NCI-H1930 (cell line): ENCODE measurements around the gene SHC1.

Source experiments
- DNase-seq, 2 experiments: peaks; one replicate each; lab custom pipeline; 2025; lab: John Stamatoyannopoulos, UW

Gene SHC1

DNA sequence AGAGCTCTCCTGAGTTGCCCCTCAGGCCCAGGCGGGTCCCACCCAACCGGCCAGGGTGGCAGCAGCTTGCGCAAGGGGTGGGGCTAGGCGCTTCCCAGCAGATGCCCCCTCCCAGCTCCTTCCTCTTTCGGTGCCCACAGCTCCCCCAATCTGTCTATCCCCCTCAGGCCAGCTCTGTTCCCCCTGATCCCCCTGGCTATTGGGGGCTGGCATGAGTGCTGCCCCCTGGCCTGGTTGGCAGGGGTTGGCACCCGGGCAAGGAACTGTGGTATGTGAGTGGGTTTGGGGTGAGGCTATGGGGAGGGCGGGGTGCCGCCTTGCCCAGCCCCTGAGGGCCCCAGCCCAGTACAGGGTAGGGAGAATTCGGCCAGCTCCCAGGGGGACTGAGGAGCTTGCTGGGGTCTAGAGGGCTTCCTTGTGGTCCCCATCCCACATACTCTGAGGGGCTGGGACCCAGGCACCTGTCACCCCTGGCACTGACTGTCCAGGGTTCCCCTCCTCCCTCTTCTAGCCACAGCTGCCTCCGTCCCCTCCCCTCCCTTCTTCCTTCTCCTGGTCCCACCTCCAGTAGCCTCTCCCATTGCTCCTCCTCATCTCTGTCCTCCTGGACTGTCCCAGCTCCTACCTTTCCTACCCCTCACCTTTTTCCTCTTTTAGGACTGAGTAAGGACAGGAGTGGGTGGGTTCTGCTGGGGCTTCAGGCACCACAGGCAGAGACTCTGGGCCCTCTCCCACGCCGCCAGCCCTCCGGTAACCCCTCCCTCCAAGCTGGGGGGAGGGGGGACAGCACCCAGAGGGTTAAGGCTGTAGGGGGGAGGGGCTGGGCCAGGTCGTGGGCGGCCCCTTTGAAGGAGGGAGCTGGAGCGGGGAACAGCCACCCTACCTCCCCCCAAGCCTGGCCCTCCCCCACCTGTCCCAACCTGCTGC is 37.7 kb upstream of the SHC1 start:
- DNase-seq: no peak

DNA sequence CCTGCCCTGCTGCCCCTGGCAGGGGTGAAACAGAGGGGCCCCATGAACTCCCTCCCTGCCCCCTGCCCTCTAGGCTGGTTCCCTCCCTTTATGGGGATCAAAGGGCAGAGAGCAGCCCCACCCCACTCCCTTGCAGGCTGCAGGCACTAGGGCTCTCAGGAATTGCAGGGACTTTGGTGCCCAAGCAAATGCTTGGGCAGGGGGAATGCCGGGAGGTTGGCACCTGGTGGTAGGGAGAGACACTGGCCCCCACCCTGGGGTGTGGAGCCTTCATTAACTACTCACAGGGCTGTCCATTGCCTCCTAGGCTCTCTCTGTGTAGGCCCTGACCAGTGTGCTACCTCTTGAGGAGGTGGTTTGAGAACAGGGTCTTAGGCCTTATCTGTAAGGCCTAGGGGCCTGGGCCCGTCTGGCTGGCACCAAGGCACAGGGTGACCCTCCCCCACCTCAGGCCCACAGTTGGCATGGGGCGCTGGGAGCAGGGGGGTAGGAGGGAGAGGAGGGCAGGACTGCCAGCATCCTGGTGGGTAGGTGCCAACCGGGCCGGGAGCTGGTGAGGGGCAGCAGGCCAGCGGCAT is 36.8 kb upstream of the SHC1 start:
- DNase-seq: no peak

- DNase-seq: no peak
These were observed 36.1 kb upstream of the SHC1 start for GRCh38 chr1:155006601-155007101.

DNA sequence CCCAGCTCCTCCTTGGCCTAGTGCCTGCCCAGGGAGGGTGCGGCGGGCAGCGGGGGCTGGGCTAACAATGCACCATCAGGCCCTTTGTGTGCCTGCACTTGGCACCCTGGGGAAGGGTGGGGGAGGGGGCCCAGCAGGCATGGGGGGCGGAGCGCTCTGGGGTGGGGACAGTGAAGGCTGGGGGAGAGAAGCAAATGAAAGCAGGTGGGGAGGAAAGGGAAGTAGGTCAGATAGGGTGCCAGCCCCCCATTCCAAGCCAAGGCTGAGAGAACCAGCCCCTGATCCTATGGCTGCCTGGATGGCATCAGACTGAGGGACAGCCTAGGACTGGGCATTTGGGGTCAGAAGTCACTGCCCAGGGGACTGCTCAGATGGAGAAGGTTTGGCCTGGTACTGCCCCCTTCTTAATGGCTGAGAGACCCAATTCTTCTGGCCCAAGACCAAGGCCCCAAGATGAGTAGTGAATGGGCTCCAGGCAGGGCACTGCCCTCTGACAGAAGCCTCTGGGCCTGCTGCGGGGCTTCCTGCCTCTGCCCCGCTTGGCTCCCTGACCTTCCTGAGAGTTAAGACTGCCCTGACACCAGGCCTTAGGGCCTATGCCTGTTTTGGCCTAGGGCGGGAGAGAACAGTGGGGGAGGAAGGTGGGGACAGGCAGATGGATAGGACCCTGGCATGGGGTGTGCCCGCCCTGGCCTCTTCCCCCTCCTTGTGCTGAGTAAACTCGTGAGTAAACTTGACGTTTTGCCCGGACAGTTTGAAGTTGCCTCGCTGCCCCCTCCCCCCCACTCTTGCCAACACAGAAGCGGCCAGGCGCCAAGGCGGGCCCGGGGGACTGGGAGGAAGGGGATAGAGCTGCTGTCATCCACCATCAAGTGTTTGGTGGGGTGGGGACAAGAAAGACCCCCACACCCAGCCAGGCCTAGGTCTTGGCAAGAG is 34.8 kb upstream of the SHC1 start:
- DNase-seq: no peak

DNA sequence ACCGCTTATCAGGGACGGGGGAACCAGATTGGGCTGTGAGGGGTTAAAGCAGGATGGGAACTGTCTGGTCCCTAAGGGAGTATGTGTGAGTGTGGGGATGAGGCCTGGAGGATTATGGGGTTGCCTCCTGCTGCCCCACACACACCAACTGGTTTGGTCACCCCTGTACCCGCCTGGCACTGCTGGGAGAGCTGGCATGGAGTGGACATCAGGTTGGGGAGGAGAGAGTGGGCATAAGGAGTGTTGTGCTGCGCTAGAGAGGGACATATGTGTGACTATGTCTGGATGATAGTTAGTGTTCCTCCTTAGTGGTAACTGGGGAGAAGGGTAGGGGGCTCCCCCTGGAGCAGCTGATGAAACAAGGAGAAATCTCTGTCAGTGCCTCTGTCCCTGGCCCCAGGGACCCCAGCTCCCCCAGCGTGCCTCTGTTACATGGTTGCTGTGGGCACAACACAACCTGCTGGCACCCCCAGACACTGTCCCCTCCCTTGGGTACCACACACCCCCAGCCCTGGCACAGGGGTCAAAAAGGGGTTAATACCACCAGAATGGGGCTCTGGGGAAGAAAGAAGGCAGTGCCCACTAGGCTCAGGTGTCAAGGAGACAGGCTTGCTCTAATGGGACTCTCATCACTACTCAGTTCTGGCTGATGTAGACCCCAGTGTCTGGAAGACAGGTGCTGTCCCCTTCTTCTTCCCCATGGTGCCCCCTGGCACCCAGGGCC is 34.0 kb upstream of the SHC1 start:
- peak in 1 of 2 experiments; percentile 31 for DNase-seq

DNA sequence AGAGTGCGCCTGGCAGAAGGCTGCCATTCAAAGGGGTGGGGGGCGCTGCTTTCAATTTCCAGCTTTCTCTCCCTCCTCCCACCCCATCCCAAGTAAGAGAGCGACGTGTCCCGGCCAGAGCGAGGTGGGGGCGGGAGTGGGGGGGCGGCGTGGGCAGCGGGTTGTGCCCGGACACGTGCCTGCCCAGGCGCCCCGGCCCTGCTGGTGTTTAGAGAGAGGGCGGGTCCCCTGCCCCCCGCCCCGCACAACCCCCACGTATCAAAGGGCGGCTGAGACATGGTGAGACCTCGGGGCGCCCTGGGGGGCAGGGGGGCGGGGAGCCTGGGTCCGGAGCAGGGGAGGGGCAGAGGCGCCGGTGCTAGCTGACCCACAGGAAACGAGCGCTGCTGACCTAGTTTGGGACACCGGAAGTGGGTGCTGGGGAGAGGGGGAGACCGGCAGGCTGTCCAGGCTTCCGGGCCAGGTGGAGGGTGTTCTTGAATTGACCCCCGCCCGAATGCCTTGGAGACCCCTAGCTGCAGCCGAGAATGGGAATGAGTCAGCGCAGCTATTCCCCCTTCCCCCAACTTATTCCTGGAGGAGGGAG is 33.3 kb upstream of the SHC1 start:
- no peak for DNase-seq

GRCh38 chr1:155003227-155003765 is 32.7 kb upstream of the SHC1 start:
- DNase-seq: no peak

- DNase-seq: no peak
These were observed 32.1 kb upstream of the SHC1 start, which contains the start of gene ZBTB7B for GRCh38 chr1:155002464-155003226. Gene ZBTB7B, plus strand, starts transcription at chr1:155002802. Its CDS starts 11,859 bp downstream, at chr1:155014661.

DNA sequence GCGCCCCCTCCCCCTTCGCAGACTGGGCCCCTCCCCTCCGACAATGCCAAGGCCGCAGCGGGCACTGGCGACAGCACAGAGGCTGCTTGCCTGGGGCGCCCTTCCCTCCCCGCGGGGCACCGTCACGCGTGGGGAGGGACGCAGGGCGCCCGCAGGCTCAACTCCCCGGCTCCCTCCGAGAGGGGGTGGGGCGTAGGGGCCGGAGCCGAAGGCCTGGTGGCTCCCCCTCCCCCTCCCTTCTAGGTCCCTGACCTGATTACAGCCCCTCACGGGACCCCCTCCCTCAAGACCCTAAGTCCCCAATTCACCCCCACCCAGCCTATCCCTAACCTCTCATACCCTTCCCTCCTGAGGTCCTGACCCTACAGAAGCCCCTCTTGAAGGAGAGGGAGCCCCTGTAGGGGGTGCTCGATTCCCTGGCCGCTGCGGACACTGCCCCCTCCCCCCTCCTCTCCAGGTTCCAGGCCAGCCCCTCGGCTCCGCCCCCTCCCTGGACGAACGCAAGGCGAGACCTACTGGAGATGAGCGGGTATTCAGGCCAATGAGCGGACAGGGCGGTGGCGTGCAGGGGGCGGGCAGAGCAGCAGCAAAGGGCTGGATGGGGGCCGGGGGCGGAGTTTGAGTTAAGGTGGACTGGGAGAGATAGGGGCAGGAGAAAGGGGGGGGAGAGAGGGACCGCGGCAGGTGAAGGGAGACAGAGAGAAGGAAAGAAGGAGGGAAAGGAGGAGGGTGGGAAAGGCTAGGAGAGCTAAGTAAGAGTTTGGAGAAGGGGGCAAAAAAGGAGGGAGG is 31.3 kb upstream of the SHC1 start:
- peak; percentile 98 for DNase-seq

- no peak for DNase-seq
These were observed 30.8 kb upstream of the SHC1 start for GRCh38 chr1:155001425-155001674.

DNA sequence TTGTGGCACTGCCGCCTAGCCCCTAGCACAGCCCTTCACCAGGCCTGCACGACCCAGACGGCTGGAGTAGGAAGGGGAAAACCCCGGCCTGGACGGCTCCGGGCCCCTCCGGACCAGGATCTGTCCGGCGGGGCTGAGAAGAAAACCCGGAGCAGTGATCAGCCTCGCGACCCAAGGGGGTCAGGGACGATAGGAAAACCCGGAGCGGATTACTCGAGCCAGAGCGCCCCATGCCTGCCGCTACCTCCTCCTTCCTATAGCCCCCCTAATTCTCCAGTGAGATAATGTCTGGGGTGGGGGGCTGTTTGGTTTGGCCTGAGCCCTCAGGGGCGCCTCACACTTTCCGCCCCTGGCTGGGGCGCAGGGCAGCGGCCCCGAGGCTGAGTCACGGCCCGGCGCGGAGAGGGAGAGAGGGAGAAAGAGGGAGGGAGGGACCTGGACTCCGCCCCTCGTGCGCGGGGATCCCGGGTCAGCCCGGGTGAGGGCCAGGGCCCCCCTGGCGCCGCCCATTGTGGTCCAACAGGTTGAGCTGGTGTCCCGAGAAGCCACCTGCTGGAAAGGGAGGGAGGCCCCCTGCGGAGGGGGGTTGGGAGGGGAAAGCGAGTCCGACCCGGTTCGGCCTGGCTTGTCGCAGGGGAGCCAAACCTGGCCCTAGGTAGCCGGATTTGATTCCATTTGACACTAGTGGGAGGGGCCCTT is 30.3 kb upstream of the SHC1 start:
- peak; percentile 83 to 89 for DNase-seq

GRCh38 chr1:155000411-155000725 is 29.8 kb upstream of the SHC1 start:
- no peak for DNase-seq

GRCh38 chr1:154999571-155000410 is 29.2 kb upstream of the SHC1 start:
- peak; percentile 60 to 71 for DNase-seq

DNA sequence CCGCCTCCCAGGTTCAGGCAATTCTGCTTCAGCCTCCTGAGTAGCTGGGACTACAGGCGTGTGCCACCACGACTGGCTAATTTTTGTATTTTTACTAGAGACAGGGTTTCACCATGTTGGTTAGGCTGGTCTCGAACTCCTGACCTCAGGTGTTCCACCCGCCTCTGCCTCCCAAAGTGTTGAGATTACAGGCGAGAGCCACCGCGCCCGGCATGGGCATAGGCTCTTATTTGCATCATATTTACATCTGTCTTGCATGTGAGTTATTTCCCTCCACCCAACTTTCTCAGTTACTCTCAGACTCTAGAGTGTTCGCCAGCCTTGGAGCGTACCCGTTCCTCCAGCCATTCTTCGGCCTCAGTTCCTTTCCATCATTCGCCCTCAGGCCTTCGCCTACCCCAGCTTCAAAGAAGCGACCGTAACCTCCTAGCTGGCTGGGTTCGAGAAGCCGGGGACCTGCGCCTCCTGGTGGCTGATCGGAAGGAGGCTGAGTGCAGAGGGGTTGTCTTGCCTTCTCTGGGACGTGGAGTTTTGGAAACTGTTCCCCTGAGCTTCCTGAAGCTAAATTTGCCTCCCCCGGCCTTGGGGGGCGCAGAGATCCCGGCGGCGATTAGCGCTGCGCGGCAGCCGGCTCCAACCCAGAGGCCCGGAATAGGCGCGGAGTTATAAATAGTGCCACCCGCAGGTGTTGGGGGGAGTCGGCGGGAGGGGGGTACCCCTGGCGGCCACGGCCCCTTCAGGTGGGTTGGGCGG is 28.4 kb upstream of the SHC1 start:
- DNase-seq: peak; percentile 60 to 74

DNA sequence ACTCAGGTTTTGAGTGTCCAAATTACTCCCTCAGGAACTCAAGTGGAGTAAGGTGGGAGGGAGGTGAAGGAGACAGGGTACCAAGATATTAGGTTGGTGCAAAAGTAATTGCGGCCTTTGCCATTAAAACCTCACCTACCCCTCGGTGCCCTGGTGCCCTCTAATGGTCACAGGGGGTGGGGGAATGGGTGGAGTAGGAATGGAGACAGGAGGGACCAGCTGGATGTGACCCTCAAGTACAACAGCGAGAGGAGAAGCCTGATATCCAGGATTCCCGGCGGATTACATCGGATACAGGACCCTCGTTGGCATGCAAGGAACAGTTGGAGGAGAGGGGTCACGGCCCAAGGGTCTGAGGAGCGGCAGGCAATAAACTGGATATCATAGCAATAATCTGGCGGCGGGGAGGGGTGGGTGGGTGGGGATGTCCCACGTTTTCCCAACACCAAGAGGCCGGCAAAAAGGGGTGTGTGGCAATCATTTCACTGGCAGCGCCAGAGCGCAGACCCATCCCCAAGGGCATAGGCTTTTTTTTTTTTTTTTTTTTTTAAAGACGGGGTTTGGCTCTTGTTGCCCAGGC is 27.7 kb upstream of the SHC1 start:
- DNase-seq: no peak

DNA sequence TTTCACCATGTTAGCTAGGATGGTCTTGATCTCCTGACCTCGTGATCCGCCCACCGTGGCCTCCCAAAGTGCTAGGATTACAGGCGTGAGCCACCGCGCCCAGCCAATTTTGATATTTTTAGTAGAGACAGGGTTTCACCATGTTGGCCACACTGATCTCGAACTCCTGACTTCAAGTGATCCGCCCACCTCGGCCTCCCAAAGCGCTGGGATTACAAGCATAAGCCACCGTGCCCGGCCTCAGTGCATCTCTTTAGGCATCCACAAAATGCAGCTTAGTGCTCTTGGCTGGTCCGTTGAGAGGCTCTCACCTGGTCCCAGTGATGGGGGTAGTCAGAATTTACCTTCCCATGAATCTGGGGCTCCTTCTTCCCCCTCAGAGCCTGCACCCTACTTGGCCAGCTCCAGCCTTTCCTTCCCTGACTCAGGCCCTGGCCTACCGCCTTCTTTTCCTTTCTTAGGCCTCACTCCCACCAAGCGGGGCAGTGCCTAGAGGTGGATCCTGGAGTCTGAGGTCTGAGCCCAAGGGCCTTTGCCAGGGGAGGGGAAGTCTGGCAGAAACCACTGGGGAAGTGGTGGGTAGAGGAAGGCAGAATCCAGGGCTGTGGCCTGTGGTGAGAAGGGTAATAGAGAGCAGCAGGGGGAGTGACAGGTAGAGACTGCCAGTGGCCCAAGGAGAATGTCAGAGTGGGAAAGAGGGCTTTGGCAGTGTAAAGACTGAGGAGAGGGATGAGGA is 26.6 kb upstream of the SHC1 start:
- no peak for DNase-seq
